Type B pancreatic cell (in vitro differentiated cells): ENCODE measurements around the gene TAF13. TPM values are rescaled to one million over a fixed set of nuclear protein-coding genes. Genes with fewer than 3 reads are reported as not detected.

Experiments used
- DNase-seq: peaks from one replicate; pipeline ENCODE4 v3.0.0; 2021; ENCODE audit warnings: mixed read lengths; ENCODE audit not compliant: unreplicated experiment; ENCODE audit errors: extremely low spot score
- H3K27ac Mint-ChIP-seq: 2 replicates; pipeline ENCODE4 v1.8.0; 2021; ENCODE audit warnings: mild to moderate bottlenecking, mixed read lengths
- H3K27me3 Mint-ChIP-seq: 2 replicates; pipeline ENCODE4 v1.8.0; 2021; ENCODE audit warnings: mixed read lengths
- H3K36me3 Mint-ChIP-seq: 2 replicates; pipeline ENCODE4 v1.8.0; 2021; ENCODE audit warnings: mixed read lengths
- H3K4me1 Mint-ChIP-seq: one replicate; pipeline ENCODE4 v1.8.0; 2021; ENCODE audit warnings: mixed read lengths; ENCODE audit not compliant: unreplicated experiment
- H3K4me3 Mint-ChIP-seq: 2 replicates; pipeline ENCODE4 v1.8.0; 2021; ENCODE audit warnings: mild to moderate bottlenecking, mixed read lengths
- H3K9me3 Mint-ChIP-seq: 2 replicates; pipeline ENCODE4 v1.8.0; 2021; ENCODE audit warnings: mixed read lengths
- CTCF ChIP-seq: fragments of 200-600 bp; sonication (generic); conservative IDR thresholded peaks from 2 replicates; pipeline ENCODE4 v1.5.0; 2021; ENCODE audit warnings: antibody characterized with exemption, mild to moderate bottlenecking
- total RNA-seq: library from RNA; stranded (reverse); gene quantifications from 2 replicates; pipeline ENCODE4 v1.2.1, GENCODE V29; 2021; ENCODE audit warnings: low replicate concordance

TAF13 gene
- total RNA-seq, 1 donor from 2014 or later = 30.0 TPM

GRCh38 chr1:109114342-109114674 lies 38.5 kb upstream of the TAF13 start:
- Mint-ChIP-seq H3K27me3 (peaks cover 83% of the 10 kb centered on the region), H3K36me3 (no peaks in the 10 kb centered on the region), H3K4me1 (peaks cover 10% of the 10 kb centered on the region), H3K9me3 (no peaks in the 10 kb centered on the region), H3K4me3 (peak overlapping the region; percentile 61), H3K27ac (no peak overlapping the region)
- no peak for DNase-seq
- no peak for TF ChIP-seq CTCF

- Mint-ChIP-seq H3K4me3 (peak within 1 kb of the TSS; percentile 83), H3K27ac (peak within 1 kb of the TSS; percentile 63), H3K27me3 (peaks cover 87% of the 10 kb centered on the region), H3K36me3 (no peaks in the 10 kb centered on the region), H3K9me3 (no peaks in the 10 kb centered on the region), H3K4me1 (peaks cover 10% of the 10 kb centered on the region)
- DNase-seq = peak; percentile 70
- no peak for TF ChIP-seq CTCF
Measured at GRCh38 chr1:109113590-109114341, 38.0 kb upstream of the TAF13 start, which contains the start of gene ELAPOR1. Gene ELAPOR1 (plus strand): TSS chr1:109114115. CDS start chr1:109114184, 69 bp downstream.

GRCh38 chr1:109112652-109113285 lies 37.0 kb upstream of the TAF13 start:
- Mint-ChIP-seq H3K27me3 (peaks cover 86% of the 10 kb centered on the region), H3K4me1 (peaks cover 10% of the 10 kb centered on the region), H3K9me3 (no peaks in the 10 kb centered on the region), H3K36me3 (no peaks in the 10 kb centered on the region), H3K27ac (peak overlapping the region; percentile 63), H3K4me3 (peak overlapping the region; percentile 83)
- peak; percentile 96 for DNase-seq
- TF ChIP-seq CTCF = peak; percentile 99

- H3K4me3 Mint-ChIP-seq = peak overlapping the region; percentile 83
- no peaks in the 10 kb centered on the region for H3K36me3 Mint-ChIP-seq
- H3K4me1 Mint-ChIP-seq = peaks cover 10% of the 10 kb centered on the region
- H3K27ac Mint-ChIP-seq = peak overlapping the region; percentile 63
- DNase-seq = no peak
- peaks cover 86% of the 10 kb centered on the region for H3K27me3 Mint-ChIP-seq
- no peaks in the 10 kb centered on the region for H3K9me3 Mint-ChIP-seq
- TF ChIP-seq CTCF = no peak
Measured at GRCh38 chr1:109112056-109112651, 36.4 kb upstream of the TAF13 start.

GRCh38 chr1:109111386-109112055 lies 35.7 kb upstream of the TAF13 start:
- no peak for DNase-seq
- no peak for TF ChIP-seq CTCF
- H3K27ac Mint-ChIP-seq = no peak overlapping the region
- peaks cover 10% of the 10 kb centered on the region for H3K4me1 Mint-ChIP-seq
- no peaks in the 10 kb centered on the region for H3K36me3 Mint-ChIP-seq
- H3K4me3 Mint-ChIP-seq = no peak overlapping the region
- no peaks in the 10 kb centered on the region for H3K9me3 Mint-ChIP-seq
- H3K27me3 Mint-ChIP-seq = peaks cover 85% of the 10 kb centered on the region
